ENCODE data around the gene CALCOCO1. TPM values are rescaled to one million over a fixed set of nuclear protein-coding genes. Genes with fewer than 3 reads are reported as not detected.

Gene CALCOCO1
- polyA plus RNA-seq, 1 experiment = 124 TPM

DNA sequence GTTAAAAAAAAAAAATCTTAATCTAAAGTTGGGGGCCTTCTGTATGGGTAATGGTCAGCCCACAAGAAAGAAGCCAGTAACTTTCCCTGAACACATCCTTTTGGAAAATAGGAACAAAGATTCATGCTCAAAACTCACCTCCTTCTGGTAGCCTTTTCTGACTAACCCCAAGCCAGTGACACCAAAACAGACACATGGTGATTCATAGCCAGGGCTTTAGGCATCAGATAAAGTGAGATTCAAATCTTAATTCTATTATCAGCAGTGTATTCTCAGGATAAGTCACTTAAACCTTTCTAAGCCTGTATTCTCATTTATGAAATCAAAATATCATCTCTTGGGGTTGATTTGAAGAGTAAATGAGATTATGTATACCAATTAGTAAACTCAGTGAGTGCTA, 56.3 kb downstream of the CALCOCO1 start:
- H3K27ac ChIP-seq (ENCODE audit: low read depth, low read length) = no peak overlapping the region
- CTCF ChIA-PET = interaction anchor here (0.8 kb wide), 1 partner anchor 127 kb away, joined by 3 read pairs; no protein-coding TSS in a partner anchor

DNA sequence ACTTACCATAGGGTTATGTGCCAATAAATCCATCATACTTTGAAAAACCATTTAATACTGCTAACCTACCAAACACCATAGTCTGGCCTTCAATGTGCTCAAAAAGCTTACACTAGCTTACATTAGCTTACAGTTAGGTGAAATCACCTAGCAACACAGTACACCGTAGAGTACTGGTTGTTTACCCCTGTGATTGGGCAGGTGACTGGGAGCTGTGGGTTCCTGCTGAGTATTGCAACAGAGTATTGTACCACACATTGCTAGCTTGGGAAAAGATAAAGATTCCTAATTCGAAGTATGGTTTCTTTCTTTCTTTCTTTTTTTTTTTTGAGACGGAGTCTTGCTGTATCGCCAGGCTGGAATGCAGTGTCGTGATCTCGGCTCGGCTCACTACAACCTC, 56.9 kb downstream of the CALCOCO1 start:
- no peak overlapping the region for H3K4me3 ChIP-seq (ENCODE audit: low read depth, low read length)
- TF ChIP-seq, protein P1, sequence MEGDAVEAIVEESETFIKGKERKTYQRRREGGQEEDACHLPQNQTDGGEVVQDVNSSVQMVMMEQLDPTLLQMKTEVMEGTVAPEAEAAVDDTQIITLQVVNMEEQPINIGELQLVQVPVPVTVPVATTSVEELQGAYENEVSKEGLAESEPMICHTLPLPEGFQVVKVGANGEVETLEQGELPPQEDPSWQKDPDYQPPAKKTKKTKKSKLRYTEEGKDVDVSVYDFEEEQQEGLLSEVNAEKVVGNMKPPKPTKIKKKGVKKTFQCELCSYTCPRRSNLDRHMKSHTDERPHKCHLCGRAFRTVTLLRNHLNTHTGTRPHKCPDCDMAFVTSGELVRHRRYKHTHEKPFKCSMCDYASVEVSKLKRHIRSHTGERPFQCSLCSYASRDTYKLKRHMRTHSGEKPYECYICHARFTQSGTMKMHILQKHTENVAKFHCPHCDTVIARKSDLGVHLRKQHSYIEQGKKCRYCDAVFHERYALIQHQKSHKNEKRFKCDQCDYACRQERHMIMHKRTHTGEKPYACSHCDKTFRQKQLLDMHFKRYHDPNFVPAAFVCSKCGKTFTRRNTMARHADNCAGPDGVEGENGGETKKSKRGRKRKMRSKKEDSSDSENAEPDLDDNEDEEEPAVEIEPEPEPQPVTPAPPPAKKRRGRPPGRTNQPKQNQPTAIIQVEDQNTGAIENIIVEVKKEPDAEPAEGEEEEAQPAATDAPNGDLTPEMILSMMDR (IDR thresholded peaks at IDR 0.05; ENCODE audit: low read depth, low read length) = no peak
- H3K27me3 ChIP-seq (ENCODE audit: control insufficient read depth, insufficient read depth, low read length) = no peaks in the 10 kb centered on the region
- no peaks in the 10 kb centered on the region for H3K9me3 ChIP-seq (ENCODE audit: control insufficient read depth, insufficient read depth, low read length)
- POLR2A ChIA-PET = interaction anchor here (0.6 kb wide), 1 partner anchor 127 kb away, joined by 3 read pairs; no protein-coding TSS in a partner anchor
- DNase-seq (ENCODE audit: low read depth, low spot score) = no peak
- H3K27ac ChIP-seq (ENCODE audit: low read depth, low read length) = no peak overlapping the region
- CTCF ChIA-PET = no interaction called here

More for the DNA sequence above, 56.3 kb downstream of the CALCOCO1 start:
- DNase-seq (ENCODE audit: low read depth, low spot score) = no peak
- no peaks in the 10 kb centered on the region for H3K27me3 ChIP-seq (ENCODE audit: control insufficient read depth, insufficient read depth, low read length)
- TF ChIP-seq, protein P1 (IDR thresholded peaks at IDR 0.05; ENCODE audit: low read depth, low read length) = no peak
- POLR2A ChIA-PET = interaction anchor here (0.6 kb wide), 1 partner anchor 1587 kb away, joined by 4 read pairs; no protein-coding TSS in a partner anchor
- no peak overlapping the region for H3K4me3 ChIP-seq (ENCODE audit: low read depth, low read length)
- H3K9me3 ChIP-seq (ENCODE audit: control insufficient read depth, insufficient read depth, low read length) = no peaks in the 10 kb centered on the region

DNA sequence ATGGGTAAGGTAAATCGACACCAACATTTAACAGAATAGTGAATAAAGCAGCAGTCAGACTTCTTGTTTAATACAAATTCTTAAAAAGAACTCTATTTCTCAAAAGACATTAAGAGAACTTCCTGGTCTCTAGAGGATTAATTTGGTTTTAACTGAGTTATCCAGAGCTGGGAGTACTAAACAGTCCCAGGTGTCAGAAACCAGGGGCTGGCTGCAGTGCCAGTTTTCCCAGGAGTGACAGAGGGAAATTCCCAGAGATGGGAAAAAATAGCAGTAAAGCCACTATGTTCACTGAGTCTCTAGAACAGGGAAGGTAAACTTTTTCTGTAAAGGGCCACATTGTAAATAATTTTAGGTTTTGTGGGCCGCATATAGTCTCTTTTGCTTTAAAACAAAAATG, 60.2 kb downstream of the CALCOCO1 start:
- no peaks in the 10 kb centered on the region for H3K27me3 ChIP-seq (ENCODE audit: control insufficient read depth, insufficient read depth, low read length)
- TF ChIP-seq, protein P1 (IDR thresholded peaks at IDR 0.05; ENCODE audit: low read depth, low read length) = no peak
- CTCF ChIA-PET = interaction anchor here (1.1 kb wide), 1 partner anchor 8 kb away, joined by 3 read pairs; the partner anchor contains the start of gene ATP5MC2
- no peak for DNase-seq (ENCODE audit: low read depth, low spot score)
- H3K9me3 ChIP-seq (ENCODE audit: control insufficient read depth, insufficient read depth, low read length) = no peaks in the 10 kb centered on the region
- POLR2A ChIA-PET = no interaction called here
- H3K4me3 ChIP-seq (ENCODE audit: low read depth, low read length) = no peak overlapping the region
- H3K27ac ChIP-seq (ENCODE audit: low read depth, low read length) = no peak overlapping the region

DNA sequence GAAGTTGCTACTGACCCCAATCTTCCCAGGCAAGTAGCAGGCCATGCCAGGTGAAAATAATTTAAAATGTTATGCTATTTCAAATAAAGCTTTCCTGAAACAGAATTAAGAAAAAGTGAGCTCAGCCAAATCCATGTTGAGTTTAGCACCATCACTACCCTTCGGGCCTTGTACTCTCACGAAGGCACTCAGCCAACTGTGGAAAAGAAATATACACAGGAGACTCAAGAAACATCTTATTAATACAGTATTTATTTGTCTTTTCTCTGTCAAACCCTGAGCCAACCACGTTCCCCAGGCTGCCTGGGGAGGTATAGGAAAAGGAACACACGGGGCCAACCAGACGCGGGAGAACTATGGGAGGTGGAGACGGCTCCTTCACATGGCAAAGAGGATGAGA, 62.3 kb downstream of the CALCOCO1 start:
- DNase-seq (ENCODE audit: low read depth, low spot score) = no peak
- TF ChIP-seq, protein P1 (IDR thresholded peaks at IDR 0.05; ENCODE audit: low read depth, low read length) = no peak
- no peak overlapping the region for H3K27ac ChIP-seq (ENCODE audit: low read depth, low read length)
- no peak overlapping the region for H3K4me3 ChIP-seq (ENCODE audit: low read depth, low read length)
- H3K27me3 ChIP-seq (ENCODE audit: control insufficient read depth, insufficient read depth, low read length) = no peaks in the 10 kb centered on the region
- CTCF ChIA-PET = interaction anchor here (0.9 to 2.1 kb wide), 2 partner anchors 11 to 122 kb away, joined by 3 to 7 read pairs; partner anchors contain the start of gene ATP5MC2
- POLR2A ChIA-PET = no interaction called here
- no peaks in the 10 kb centered on the region for H3K9me3 ChIP-seq (ENCODE audit: control insufficient read depth, insufficient read depth, low read length)

DNA sequence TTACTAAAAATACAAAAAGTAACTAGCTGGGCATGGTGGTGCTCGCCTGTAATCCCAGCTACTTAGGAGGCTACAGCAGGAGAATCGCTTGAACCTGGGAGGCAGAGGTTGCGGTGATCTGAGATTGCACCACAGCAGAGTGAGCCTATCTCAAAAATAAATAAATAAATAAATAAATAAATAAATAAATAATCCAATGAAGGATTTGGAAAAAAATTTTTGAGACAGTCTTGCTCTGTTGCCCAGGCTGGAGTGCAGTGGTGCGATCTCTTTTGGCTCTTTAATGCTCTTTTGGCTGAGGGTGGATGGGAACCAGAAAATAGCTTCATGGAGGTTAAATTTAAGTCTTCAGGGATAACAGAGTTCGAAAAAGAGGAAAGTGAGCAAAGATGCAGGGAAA, 63.1 kb downstream of the CALCOCO1 start:
- no peak for DNase-seq (ENCODE audit: low read depth, low spot score)
- H3K27ac ChIP-seq (ENCODE audit: low read depth, low read length) = no peak overlapping the region
- ChIA-PET POLR2A (no interaction called here), CTCF (interaction anchor here (2.1 kb wide), 1 partner anchor 12 kb away, joined by 7 read pairs; the partner anchor contains the start of gene ATP5MC2)
- no peaks in the 10 kb centered on the region for H3K9me3 ChIP-seq (ENCODE audit: control insufficient read depth, insufficient read depth, low read length)
- no peaks in the 10 kb centered on the region for H3K27me3 ChIP-seq (ENCODE audit: control insufficient read depth, insufficient read depth, low read length)
- no peak overlapping the region for H3K4me3 ChIP-seq (ENCODE audit: low read depth, low read length)
- TF ChIP-seq, protein P1 (IDR thresholded peaks at IDR 0.05; ENCODE audit: low read depth, low read length) = no peak
